WTC11 (cell line): Measurements from ENCODE around the gene STAMBP.

ENCODE experiments used
- TF ChIP-seq, protein P1 (sequence below): sonication (generic); formaldehyde crosslinking; IDR thresholded peaks from 2 replicates; pipeline ENCODE4 v1.8.1; 2023; ENCODE audit warnings: mild to moderate bottlenecking, moderate library complexity, missing genetic modification reagents
- TF ChIP-seq, protein P2 (sequence below): fragments of 250-450 bp; sonication (Bioruptor Pico); IDR thresholded peaks from 2 replicates; pipeline ENCODE4 v1.8.0; 2021; ENCODE audit warnings: mild to moderate bottlenecking
- TF ChIP-seq, protein P3 (sequence below): fragments of 200-600 bp; IDR thresholded peaks from 2 replicates; pipeline ENCODE4 v1.8.0; 2022; ENCODE audit warnings: antibody characterized with exemption
- TF ChIP-seq, protein P4 (sequence below): sonication (generic); formaldehyde crosslinking; IDR thresholded peaks from 2 replicates; pipeline ENCODE4 v1.8.1; 2023; ENCODE audit warnings: mild to moderate bottlenecking, missing genetic modification reagents

DNA sequence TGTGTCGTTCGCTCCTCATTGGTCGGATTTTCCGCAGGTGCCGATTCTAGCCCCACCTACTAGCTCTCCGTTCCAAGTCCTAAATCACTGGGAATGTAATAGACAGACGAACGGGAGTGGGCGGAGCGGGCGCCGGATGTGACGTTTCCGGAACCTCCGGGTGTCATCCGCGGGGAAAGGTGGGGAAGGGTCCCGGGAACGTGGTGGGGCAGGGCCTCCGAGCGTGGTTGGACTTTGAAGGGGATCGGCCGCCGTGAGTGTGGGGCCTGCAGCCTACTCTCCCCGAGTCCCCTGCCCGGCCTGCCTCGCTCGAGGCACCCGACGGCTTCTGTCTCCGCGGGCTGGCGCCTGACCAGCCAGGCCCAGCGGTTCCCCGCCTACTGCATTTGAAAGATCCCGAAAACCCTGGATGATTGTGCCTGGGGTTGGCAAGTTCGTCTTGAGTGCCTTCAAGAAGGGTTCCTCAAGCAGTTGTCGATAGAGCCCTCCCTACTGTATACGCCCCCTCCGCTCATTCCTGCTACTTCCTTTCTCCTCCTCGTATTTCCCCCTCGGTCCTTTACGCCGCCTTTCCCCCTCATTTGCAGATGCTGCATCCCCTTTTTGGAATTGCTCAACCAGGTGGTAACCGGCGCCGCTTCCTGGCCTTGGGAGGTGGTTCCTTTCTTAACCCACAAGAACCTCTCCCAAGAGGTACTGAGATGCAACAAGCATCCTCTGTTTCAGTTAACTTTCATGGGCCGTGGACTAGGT is at the start of gene STAMBP:
- TF ChIP-seq, protein P1, sequence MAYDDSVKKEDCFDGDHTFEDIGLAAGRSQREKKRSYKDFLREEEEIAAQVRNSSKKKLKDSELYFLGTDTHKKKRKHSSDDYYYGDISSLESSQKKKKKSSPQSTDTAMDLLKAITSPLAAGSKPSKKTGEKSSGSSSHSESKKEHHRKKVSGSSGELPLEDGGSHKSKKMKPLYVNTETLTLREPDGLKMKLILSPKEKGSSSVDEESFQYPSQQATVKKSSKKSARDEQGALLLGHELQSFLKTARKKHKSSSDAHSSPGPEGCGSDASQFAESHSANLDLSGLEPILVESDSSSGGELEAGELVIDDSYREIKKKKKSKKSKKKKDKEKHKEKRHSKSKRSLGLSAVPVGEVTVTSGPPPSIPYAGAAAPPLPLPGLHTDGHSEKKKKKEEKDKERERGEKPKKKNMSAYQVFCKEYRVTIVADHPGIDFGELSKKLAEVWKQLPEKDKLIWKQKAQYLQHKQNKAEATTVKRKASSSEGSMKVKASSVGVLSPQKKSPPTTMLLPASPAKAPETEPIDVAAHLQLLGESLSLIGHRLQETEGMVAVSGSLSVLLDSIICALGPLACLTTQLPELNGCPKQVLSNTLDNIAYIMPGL (CRISPR knock-in tag) = no peak
- TF ChIP-seq, protein P2, sequence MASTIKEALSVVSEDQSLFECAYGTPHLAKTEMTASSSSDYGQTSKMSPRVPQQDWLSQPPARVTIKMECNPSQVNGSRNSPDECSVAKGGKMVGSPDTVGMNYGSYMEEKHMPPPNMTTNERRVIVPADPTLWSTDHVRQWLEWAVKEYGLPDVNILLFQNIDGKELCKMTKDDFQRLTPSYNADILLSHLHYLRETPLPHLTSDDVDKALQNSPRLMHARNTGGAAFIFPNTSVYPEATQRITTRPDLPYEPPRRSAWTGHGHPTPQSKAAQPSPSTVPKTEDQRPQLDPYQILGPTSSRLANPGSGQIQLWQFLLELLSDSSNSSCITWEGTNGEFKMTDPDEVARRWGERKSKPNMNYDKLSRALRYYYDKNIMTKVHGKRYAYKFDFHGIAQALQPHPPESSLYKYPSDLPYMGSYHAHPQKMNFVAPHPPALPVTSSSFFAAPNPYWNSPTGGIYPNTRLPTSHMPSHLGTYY = no peak
- TF ChIP-seq, protein P3, sequence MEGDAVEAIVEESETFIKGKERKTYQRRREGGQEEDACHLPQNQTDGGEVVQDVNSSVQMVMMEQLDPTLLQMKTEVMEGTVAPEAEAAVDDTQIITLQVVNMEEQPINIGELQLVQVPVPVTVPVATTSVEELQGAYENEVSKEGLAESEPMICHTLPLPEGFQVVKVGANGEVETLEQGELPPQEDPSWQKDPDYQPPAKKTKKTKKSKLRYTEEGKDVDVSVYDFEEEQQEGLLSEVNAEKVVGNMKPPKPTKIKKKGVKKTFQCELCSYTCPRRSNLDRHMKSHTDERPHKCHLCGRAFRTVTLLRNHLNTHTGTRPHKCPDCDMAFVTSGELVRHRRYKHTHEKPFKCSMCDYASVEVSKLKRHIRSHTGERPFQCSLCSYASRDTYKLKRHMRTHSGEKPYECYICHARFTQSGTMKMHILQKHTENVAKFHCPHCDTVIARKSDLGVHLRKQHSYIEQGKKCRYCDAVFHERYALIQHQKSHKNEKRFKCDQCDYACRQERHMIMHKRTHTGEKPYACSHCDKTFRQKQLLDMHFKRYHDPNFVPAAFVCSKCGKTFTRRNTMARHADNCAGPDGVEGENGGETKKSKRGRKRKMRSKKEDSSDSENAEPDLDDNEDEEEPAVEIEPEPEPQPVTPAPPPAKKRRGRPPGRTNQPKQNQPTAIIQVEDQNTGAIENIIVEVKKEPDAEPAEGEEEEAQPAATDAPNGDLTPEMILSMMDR = no peak
- TF ChIP-seq, protein P4, sequence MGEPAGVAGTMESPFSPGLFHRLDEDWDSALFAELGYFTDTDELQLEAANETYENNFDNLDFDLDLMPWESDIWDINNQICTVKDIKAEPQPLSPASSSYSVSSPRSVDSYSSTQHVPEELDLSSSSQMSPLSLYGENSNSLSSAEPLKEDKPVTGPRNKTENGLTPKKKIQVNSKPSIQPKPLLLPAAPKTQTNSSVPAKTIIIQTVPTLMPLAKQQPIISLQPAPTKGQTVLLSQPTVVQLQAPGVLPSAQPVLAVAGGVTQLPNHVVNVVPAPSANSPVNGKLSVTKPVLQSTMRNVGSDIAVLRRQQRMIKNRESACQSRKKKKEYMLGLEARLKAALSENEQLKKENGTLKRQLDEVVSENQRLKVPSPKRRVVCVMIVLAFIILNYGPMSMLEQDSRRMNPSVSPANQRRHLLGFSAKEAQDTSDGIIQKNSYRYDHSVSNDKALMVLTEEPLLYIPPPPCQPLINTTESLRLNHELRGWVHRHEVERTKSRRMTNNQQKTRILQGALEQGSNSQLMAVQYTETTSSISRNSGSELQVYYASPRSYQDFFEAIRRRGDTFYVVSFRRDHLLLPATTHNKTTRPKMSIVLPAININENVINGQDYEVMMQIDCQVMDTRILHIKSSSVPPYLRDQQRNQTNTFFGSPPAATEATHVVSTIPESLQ = no peak
